HG03159 (cell line): Measurements from ENCODE around the gene MS4A10.
A peak's percentile ranks its signal among the peaks of the same experiment; 100 is the strongest.
"Not testable (repeated sequence)": the region's sequence is repeated elsewhere in the genome, so short reads cannot be mapped to it uniquely, and the experiment has no call there.

Experiments
- ATAC-seq: cut with Tn5 transposase; IDR thresholded peaks from one replicate; pipeline ENCODE4 v1.9.1; 2021; ENCODE audit warnings: mild to moderate bottlenecking, moderate library complexity; ENCODE audit not compliant: unreplicated experiment

Gene MS4A10

DNA sequence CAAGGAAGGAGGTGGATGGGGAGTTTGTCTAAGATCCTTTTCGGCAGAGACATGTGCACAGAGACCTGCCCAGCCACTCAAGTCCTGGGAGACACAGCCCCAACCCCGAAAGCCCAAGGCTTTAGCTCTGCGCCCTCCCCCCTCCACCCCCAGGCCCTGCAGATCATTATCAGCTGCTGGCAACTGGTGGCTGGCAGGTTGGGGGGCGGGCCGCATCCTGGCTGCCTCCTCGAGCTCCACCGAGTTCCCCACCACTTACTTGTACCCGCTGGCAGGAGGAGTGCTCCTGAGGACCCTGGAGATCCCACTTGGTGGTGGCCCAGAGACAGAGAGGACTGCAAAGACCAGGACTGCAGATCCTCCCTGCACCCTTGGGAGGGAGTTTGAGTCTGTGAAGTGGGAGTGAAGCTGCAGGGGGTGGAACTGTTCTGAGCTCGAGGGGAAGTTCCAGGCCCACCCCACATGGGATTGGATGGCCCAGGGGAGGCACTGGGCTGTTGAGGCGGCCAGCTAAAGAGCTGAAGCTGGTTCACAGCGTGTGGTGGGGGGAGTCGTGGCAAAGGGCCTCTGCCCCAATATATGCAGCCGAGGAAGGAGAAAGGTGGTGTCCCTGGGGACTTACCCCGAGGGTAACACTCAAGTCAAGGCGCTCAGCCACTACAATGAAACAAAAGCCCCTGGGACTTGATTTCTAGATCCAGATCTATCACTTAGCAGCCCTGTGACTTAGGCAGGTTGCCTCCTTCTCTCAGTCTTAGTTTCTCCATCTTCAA, 36.9 kb downstream of the MS4A10 start:
- ATAC-seq: no peak

- not testable (repeated sequence) for ATAC-seq
Observed at GRCh38 chr11:60823745-60824306, 38.7 kb downstream of the MS4A10 start.

DNA sequence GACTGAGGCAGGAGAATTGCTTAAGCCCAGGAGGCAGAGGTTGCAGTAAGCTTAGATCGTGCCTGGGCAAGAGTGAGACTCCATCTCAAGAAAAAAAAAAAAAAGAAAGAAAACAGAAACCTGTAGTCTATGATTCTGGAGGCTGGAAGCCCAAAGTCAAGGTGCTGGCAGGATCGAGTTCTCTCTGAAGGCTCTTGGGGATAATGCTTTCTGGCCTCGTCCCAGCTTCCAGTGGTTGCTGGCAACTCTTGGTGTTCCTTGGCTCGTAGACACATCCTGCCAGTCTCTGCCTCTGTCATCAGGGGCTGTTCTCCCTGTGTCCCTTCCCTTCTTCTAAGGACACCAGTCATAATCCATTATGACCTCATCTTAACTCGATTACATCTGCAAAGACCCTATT, 40.0 kb downstream of the MS4A10 start:
- ATAC-seq: no peak

- no peak for ATAC-seq
Observed at GRCh38 chr11:60825790-60826189, 40.7 kb downstream of the MS4A10 start.

DNA sequence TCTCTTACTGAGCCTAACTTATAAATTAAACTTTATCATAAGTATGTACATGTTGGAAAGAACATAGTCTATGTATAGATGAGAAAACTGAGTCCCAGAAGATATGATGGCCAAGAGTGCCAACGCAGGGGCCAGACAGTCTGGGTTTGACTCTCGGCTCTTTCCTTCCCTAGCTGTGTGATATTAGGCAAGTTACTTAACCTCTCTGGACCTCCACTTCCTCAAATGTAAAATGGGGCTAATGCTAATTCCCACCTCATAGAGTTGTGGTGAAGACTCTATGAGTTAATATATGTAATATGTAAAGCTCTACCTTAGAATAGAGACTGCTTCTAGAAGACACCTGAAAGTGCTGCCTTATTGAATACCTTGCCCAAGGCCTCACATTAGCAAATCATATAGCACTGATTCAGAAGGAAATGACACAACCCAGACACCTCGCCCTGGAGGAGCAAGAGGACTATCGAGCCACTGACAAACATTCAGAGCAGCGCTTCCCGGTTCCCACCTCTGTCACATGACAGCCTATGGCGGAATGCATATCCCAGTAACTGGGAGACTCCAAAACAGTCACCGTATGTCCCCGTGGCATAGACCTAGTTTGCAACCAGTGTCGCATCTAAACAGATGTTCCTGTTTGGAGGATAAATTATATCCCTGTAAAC, 45.5 kb downstream of the MS4A10 start:
- ATAC-seq: no peak

GRCh38 chr11:60831143-60831500, 46.0 kb downstream of the MS4A10 start:
- ATAC-seq: no peak

GRCh38 chr11:60831501-60832079, 46.5 kb downstream of the MS4A10 start:
- no peak for ATAC-seq

DNA sequence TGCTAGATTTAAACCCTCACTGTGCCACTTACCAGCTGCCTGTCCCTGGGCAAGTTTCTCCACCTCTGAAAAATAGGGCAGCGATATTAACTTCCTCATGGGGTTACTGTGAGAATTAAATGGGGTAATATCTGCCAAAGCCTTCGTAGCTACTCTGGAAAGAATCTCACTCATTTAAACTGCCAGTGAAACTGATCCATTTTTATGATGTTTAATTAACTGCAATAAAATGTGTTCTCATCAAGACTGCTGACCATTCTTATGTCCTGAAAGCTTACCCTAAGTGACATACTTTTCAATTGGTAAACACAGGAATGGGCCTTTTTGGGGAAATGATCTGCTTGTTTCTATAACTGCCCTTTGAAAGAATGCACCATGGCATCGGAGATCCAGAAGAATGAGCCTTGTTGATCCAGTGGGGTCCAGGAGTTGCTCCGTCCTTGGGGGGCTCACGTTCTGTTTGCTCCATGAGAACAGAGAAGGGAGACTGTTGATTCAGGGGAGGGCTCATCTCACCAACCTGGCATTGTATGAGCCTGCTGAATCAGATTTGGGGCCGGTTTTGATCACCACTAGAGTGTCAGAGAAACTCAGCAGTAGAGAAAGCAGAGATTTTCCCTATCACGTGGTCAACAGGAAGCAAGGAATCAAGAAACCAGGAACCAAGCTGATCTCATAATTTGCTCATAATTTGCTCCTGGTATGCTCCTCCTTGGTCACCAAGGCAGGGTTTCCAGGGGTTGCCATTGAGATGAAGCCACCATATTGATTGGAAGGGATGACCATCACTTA, 49.8 kb downstream of the MS4A10 start:
- ATAC-seq: no peak

DNA sequence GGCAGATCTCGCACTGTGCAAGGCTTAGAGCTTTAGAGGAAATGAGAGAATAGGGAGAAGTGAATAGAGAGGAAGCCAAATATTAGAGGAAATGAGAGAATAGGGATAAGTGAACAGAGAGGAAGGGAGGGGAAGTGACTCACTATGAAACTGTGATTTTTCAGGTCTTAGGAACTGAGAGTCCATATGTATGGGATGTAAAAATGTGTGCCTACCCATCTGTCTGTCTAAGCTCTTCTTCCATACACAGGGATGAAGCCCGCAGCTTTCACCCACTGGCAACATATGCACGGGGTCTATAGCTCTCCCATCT, 50.4 kb downstream of the MS4A10 start:
- no peak for ATAC-seq

DNA sequence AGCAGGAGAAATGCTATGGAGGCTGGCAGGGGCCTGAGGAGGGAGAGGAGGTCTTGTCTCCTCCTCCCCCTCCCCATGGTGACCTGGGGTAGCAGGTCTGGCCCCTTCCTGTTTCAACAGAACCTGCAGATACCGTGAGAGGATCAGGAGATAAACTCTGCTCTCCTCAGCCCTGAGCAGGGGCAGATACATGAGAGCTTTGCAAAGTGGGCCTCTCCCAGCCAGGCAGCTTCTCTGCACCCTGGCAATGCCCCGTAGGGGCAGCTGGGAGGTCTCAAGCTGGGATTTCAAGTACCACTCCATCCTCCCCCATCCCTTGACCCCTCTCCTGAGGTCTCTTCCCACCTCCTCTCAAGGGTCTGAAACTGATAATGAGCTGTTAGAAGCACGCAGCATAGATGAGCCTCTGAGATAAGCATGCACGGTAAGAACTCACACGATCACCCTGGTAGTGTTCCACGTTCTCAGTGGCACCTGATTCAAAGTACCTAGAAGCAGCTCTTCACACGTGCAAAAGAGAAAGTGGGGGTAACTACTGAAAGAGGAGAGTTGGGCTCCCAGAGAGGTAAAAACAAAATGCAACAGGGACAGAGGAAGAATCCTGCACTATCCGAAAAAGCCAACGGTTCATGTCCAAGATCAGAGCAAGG, 51.9 kb downstream of the MS4A10 start:
- no peak for ATAC-seq

GRCh38 chr11:60838132-60838531, 53.0 kb downstream of the MS4A10 start:
- ATAC-seq: no peak

- ATAC-seq: no peak
Observed at GRCh38 chr11:60840470-60841430, 55.6 kb downstream of the MS4A10 start.

DNA sequence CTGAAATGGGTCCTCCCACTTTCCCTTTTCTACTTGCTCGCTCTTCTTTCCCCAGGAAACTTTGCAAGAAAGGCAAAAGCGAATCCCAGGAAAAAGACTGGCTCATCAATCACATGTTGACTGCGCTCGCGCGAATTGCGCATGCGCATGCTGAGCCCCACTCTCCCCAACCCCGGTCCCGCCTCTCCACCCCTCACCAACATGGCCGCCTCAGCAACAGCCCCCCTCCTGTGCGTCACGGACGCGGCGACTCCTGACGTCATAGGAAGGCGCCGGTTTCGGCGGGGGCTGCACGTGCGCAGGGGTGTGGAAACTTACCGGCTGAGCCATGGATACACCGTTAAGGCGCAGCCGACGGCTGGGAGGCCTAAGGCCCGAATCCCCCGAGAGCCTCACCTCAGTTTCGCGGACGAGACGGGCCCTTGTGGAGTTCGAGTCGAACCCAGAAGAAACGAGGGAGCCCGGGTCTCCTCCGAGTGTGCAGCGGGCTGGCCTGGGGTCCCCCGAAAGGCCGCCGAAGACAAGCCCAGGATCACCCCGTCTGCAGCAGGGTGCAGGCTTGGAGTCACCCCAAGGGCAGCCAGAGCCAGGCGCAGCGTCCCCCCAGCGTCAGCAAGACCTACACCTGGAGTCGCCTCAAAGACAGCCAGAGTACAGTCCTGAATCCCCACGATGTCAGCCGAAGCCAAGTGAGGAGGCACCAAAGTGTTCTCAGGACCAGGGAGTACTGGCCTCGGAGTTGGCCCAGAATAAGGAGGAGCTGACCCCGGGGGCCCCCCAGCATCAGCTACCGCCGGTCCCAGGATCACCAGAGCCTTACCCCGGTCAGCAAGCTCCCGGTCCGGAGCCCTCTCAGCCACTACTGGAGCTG, 56.9 kb downstream of the MS4A10 start, which contains the start of gene CCDC86:
Gene CCDC86 (plus strand): TSS at position 317 of the 871 bp plus-strand sequence. CDS start 12 bp downstream, at position 329.
- ATAC-seq: peak; percentile 85

- ATAC-seq: no peak
Observed at GRCh38 chr11:60842668-60843600, 57.8 kb downstream of the MS4A10 start.

DNA sequence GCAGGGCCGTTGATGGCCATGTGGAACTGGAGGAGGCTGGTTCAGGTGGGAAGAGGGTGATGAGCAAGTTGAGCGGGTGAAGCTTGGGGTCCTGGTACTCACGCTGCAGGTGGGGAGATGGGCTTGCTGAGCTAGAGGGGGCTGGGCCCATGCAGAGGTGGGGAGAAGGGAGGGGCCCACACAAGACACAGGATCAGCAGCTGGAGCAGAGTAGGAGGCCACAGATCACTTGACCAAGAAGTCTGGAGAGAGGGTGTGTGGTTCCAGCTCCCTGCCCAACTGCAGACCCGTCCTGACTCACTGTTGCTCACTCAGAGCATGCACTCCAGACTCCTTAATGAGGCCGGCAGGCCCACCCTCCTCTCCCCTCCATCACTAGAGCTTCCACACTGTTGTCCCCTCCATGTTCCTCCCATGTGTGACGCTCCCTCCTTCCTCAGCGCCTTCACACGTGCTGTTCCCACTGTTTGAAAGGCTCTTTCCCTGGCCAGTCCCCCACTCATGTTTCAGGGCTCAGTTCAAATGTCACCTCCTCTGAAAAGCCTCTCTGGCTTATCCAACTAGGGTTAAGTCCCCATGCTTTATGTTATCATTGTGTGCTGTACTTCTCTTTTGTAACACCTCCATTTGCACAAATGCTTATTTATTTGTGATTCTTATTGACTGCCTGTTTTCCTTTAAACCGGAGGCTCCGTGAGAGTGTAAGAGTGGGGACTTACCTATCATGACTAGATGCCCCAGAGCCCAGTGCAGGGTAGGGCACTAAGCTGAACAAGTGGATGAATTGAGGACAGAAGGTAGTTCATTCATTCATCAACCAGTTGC, 59.1 kb downstream of the MS4A10 start:
- no peak for ATAC-seq

- ATAC-seq: no peak
Observed at GRCh38 chr11:60844870-60845221, 59.7 kb downstream of the MS4A10 start.

DNA sequence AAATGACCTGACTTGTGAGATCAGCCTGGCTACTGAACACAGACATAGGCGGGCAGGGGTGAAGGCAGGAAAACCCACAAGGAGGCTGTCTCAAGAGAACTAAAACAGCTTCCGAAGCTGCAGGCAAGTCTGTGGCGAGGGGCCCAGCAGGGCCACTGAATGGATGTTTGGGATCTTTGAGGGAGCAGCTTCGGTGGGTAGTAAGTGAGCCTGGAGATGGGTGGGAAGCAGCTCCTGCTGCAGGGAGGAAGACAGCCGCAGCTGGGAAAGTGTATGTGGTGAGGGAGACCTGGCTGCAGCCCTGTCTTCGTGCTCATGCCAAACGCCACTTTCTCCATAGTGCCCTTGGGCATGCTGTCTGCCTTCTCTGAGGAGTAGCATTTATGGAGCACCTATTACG, 60.2 kb downstream of the MS4A10 start:
- no peak for ATAC-seq
